Fibroblast of lung (primary cell): Measurements from ENCODE around the gene PALLD. TPM values are rescaled to one million over a fixed set of nuclear protein-coding genes. Genes with fewer than 3 reads are reported as not detected.

Source experiments
- DNase-seq, 2 donors: peaks; one replicate each; pipeline versions ENCODE4 v3.0.0 to v3.0.0-alpha.2; 2010; ENCODE audit warnings: low read depth in 2 of 2
- H2AFZ ChIP-seq: 2 replicates; pipeline ENCODE4 v1.5.1; 2012; ENCODE audit warnings: low read length, control low read depth, inconsistent platforms
- H3K27ac ChIP-seq: 2 replicates; pipeline ENCODE4 v1.5.1; 2011; ENCODE audit warnings: low read length, control low read depth; ENCODE audit not compliant: insufficient read depth
- H3K27me3 ChIP-seq: 2 replicates; pipeline ENCODE4 v1.5.1; 2011; ENCODE audit warnings: mild to moderate bottlenecking, low read length; ENCODE audit not compliant: control insufficient read depth, insufficient read depth
- H3K36me3 ChIP-seq: 2 replicates; pipeline ENCODE4 v1.5.1; 2011; ENCODE audit warnings: low read length; ENCODE audit not compliant: control insufficient read depth, insufficient read depth
- H3K4me1 ChIP-seq: 2 replicates; pipeline ENCODE4 v1.5.1; 2011; ENCODE audit warnings: low read length; ENCODE audit not compliant: control insufficient read depth, insufficient read depth; ENCODE audit errors: extremely low read depth
- H3K4me2 ChIP-seq: 2 replicates; pipeline ENCODE4 v1.5.1; 2011; ENCODE audit warnings: low read length, control low read depth; ENCODE audit not compliant: insufficient read depth; ENCODE audit errors: extremely low read depth
- H3K4me3 ChIP-seq, 4 experiments: fragments of 200-600 bp in 1 of 4; sonication (generic) in 1 of 4; replicated peaks in 1 of 4; 2 replicates each; pipeline ENCODE4 v1.5.1; 2011 to 2016; ENCODE audit warnings: low read length in 4 of 4, low read depth in 3 of 4, mild to moderate bottlenecking in 3 of 4, control low read depth in 2 of 4, inconsistent platforms in 1 of 4, mixed read lengths in 1 of 4; ENCODE audit not compliant: insufficient read depth in 1 of 4; ENCODE audit errors: control extremely low read depth in 1 of 4
- H3K79me2 ChIP-seq: 2 replicates; pipeline ENCODE4 v1.5.1; 2012; ENCODE audit warnings: mild to moderate bottlenecking, low read length, inconsistent platforms; ENCODE audit not compliant: control insufficient read depth, insufficient read depth
- H3K9ac ChIP-seq: 2 replicates; pipeline ENCODE4 v1.5.1; 2011; ENCODE audit warnings: mild to moderate bottlenecking, low read length, control low read depth; ENCODE audit not compliant: insufficient read depth
- H3K9me3 ChIP-seq: 2 replicates; pipeline ENCODE4 v1.5.1; 2012; ENCODE audit warnings: low read depth, low read length; ENCODE audit not compliant: control insufficient read depth, insufficient read depth
- H4K20me1 ChIP-seq: 2 replicates; pipeline ENCODE4 v1.5.1; 2011; ENCODE audit warnings: low read length; ENCODE audit not compliant: control insufficient read depth, insufficient read depth; ENCODE audit errors: extremely low read depth
- CTCF ChIP-seq, 2 donors: IDR thresholded peaks in 1 of 2; conservative IDR thresholded peaks in 1 of 2; 1 replicate in 1 of 2; 2 replicates in 1 of 2; pipeline ENCODE4 v1.5.1; 2011 to 2012; ENCODE audit warnings: low read length in 2 of 2, control low read depth in 1 of 2, inconsistent platforms in 1 of 2, low read depth in 1 of 2, mild to moderate bottlenecking in 1 of 2
- EZH2 ChIP-seq: IDR thresholded peaks from 2 replicates; pipeline ENCODE4 v1.5.1; 2012; ENCODE audit warnings: low read length, control low read depth, mild to moderate bottlenecking; ENCODE audit errors: missing control alignments
- polyA plus RNA-seq, 2 donors: library from polyadenylated mRNA; depleted of rRNA in 1 of 2; stranded (reverse) in 1 of 2; unstranded in 1 of 2; fragments of >200 nt; gene quantifications; 2 replicates each; pipeline ENCODE4 v1.2.1, GENCODE V29; 2011 to 2012; ENCODE audit warnings: missing spikeins in 1 of 2
- total RNA-seq: library from RNA; depleted of rRNA; stranded (reverse); fragments of >200 nt; gene quantifications from 2 replicates; pipeline ENCODE4 v1.2.1, GENCODE V29; 2014

The PALLD gene
- total and polyA plus RNA-seq, 2 donors (not counting 1 experiment from before 2014, with no cell fraction given), result 200 to 205 TPM

GRCh38 chr4:168633496-168633895 is 136.6 kb downstream of the PALLD start:
- TF ChIP-seq EZH2, result no peak
- TF ChIP-seq CTCF (conservative IDR thresholded peaks at IDR 0.05 in 1 of 2, IDR thresholded peaks at IDR 0.05 in 1 of 2; ENCODE audit: low read depth in 1 of 2, low read length in 2 of 2), result no peak
- Histone ChIP-seq H2AFZ (no peak overlapping the region), H3K27me3 (no peaks in the 10 kb centered on the region), H3K36me3 (no peaks in the 10 kb centered on the region), H3K4me1 (peaks cover 30% of the 10 kb centered on the region), H3K9ac (no peak overlapping the region), H3K4me3 (peak overlapping the region in 1 of 4 experiments; percentile 72), H3K79me2 (no peaks in the 10 kb centered on the region), H3K4me2 (no peak overlapping the region), H4K20me1 (no peaks in the 10 kb centered on the region), H3K27ac (no peak overlapping the region), H3K9me3 (no peaks in the 10 kb centered on the region)
- DNase-seq, result no peak

DNA sequence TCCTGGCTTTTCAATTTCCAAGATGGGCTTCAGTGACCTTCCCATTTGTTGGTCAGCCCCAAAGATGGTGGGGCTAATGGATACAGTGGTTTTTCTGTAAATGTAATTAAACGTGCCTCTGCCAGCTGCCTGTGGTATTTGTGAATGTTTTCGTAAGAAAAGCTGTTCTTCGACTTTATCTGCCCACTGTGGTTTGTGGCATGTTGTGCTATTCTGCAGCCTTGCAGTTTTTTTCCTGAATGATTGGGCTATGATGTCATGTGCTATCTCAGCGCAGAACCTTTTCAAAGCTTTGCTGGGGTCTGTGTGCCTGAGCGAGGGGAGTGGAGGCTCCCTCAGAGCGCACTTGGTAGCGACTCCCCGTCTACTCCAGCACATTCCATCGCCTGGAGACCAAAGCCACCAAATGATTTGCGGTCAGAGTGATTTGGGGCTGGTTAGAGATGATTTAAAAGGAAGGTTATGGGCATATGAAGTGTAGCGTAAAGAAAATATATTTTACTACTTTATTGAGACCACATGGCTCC is 137.5 kb downstream of the PALLD start:
- no peaks in the 10 kb centered on the region for H3K27me3 ChIP-seq
- TF ChIP-seq CTCF (conservative IDR thresholded peaks at IDR 0.05 in 1 of 2, IDR thresholded peaks at IDR 0.05 in 1 of 2; ENCODE audit: low read depth in 1 of 2, low read length in 2 of 2), result no peak
- TF ChIP-seq EZH2, result no peak
- H4K20me1 ChIP-seq, result no peaks in the 10 kb centered on the region
- no peak overlapping the region for H2AFZ ChIP-seq
- no peak overlapping the region for H3K9ac ChIP-seq
- no peaks in the 10 kb centered on the region for H3K36me3 ChIP-seq
- no peaks in the 10 kb centered on the region for H3K79me2 ChIP-seq
- H3K27ac ChIP-seq, result peak overlapping the region; percentile 40
- DNase-seq, result peak; percentile 95 to 99
- H3K4me2 ChIP-seq, result peak overlapping the region; percentile 78
- peak overlapping the region in 3 of 4 experiments; percentile 6 to 26 (median 24) for H3K4me3 ChIP-seq
- H3K9me3 ChIP-seq, result no peaks in the 10 kb centered on the region
- peaks cover 30% of the 10 kb centered on the region for H3K4me1 ChIP-seq

GRCh38 chr4:168636040-168636439 is 139.2 kb downstream of the PALLD start:
- H3K79me2 ChIP-seq, result no peaks in the 10 kb centered on the region

More at GRCh38 chr4:168636040-168636439, 139.2 kb downstream of the PALLD start:
- H3K4me3 ChIP-seq, result no peak overlapping the region
- H3K9me3 ChIP-seq, result no peaks in the 10 kb centered on the region
- no peaks in the 10 kb centered on the region for H4K20me1 ChIP-seq
- H3K27ac ChIP-seq, result no peak overlapping the region
- no peaks in the 10 kb centered on the region for H3K27me3 ChIP-seq
- DNase-seq, result no peak
- no peak for TF ChIP-seq EZH2
- peaks cover 26% of the 10 kb centered on the region for H3K4me1 ChIP-seq
- H3K36me3 ChIP-seq, result no peaks in the 10 kb centered on the region
- H2AFZ ChIP-seq, result no peak overlapping the region
- no peak overlapping the region for H3K4me2 ChIP-seq
- H3K9ac ChIP-seq, result no peak overlapping the region
